ENCODE measurements around the gene PTTG1IP. TPM values are rescaled to one million over a fixed set of nuclear protein-coding genes. Genes with fewer than 3 reads are reported as not detected.
"Not testable (repeated sequence)": the region's sequence is repeated elsewhere in the genome, so short reads cannot be mapped to it uniquely, and the experiment has no call there.

The PTTG1IP gene
- total RNA-seq, 1 experiment from 2014 or later: 558 TPM

DNA sequence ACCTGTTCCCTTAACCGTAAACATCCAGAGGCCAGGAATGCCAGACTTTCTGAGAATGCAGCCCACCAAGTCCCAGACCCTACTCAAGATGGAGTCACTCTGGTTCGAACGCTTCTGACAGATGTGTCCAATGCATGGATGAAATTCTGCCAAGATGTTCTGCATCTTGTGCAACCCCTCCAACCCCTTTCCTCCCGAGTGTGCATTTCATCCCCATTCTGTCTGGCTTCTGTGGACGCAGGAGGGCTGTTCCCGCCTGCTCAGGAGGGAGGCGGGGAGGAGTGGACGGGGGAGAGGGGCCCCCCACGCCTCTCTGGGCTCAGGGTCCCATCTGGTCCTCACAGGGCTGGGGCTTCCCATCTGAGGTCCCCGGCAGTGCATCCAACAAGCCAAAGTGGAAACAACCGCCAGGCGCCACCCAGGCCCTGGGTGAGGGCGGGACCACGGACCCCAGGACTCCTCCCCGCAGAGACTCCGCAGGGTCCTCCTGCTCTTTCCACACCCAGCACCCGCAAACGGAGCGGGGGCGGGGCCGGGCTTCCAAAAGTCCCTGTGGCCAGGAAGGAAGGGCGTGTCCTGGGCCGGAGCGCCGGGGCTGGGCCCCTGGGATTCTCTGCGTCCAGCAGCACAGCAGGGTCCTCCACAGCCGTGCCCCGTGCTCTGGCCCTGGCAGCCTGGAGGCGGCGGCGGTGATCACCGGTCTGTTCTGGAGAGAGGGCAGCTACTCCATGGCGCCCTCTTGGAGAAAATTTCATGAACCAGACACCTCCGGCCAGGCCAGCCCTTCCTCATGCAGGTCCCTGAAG is 27.9 kb downstream of the PTTG1IP start:
- DNase-seq (ENCODE audit: low read depth): peak; percentile 40

DNA sequence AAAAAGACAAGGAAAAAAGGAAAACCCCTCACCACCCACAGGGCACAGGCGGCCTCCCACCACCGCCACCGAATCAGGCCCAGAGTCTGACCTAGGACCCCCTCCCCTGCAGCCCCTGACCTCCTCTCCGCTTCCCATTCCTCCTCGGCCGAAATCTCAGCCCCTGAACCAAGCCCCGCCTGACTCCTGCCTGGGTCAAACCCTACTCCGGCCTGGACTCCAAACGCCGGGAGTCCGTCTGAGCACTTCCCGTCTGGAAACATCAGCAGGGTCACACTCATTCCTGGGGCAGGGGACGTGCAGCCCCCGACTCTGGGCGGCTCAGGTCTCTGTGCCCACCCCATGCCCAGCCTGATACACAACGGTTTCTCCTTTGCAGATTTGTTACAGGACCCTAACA is 29.2 kb downstream of the PTTG1IP start:
- no peak for DNase-seq (ENCODE audit: low read depth)

GRCh38 chr21:44842721-44843445 is 30.6 kb downstream of the PTTG1IP start:
- DNase-seq (ENCODE audit: low read depth): no peak

DNA sequence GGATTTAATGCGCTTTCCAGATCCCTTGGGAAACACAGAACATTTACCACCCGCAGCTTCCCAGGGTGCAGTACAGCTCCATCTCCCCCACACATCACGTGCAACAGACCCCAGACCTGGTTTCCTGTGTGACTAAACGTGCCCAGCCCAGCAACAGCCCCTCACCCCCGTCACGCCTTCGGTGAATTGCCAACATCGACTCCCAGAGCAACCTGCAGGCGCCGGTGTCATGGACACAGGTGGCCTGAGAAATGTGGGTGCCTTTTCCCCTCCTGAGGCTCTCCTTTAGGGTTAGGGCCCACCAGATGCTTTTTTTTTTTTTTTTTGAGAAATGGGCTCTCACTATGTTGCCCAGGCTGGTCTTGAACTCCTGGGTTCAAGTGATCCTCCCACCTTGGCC is 31.4 kb downstream of the PTTG1IP start:
- DNase-seq (ENCODE audit: low read depth): no peak

GRCh38 chr21:44840771-44841170 is 32.7 kb downstream of the PTTG1IP start:
- no peak for DNase-seq (ENCODE audit: low read depth)

DNA sequence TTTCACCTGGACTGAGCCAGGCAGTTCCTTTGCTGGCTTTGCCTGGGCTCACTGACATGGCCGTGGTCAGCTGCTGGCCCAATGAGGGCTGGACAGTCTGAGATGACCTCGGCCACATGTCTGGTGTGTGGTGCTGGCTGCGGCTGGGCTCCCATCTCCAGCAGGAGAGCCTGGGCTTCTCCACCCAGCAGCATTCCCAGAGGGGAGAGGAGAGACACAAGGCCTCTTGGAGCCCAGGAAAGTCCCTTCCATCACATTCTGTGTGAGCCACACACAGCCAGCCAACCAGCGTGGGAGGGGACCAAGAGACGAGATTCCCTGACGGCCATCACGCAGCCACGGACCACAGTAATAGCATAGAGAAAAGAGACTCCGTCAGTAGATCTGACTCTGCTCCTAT is 34.5 kb downstream of the PTTG1IP start:
- no peak for DNase-seq (ENCODE audit: low read depth)

- no peak for DNase-seq (ENCODE audit: low read depth)
Measured at GRCh38 chr21:44838039-44838895, 35.2 kb downstream of the PTTG1IP start.

DNA sequence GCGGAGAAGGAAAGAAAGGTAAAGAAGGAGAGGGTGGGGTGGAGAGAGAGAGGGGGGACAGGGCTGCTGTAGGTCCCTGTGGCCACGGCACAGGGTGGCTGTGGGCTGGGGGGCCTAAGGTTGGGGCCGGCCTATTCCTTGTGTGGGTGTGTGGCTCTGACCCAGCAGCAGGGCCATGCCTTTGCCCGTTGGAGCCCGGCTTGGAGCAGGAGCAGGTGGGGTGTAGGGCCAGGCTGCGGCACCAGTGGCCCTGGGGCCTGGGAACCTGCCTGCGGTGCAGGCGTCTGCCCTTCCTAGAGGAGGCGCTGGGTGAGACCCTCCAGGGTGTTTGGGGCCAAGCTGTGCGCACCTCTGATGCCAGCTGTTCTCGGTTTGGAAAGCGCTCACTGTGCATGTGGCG is 36.0 kb downstream of the PTTG1IP start:
- no peak for DNase-seq (ENCODE audit: low read depth)

DNA sequence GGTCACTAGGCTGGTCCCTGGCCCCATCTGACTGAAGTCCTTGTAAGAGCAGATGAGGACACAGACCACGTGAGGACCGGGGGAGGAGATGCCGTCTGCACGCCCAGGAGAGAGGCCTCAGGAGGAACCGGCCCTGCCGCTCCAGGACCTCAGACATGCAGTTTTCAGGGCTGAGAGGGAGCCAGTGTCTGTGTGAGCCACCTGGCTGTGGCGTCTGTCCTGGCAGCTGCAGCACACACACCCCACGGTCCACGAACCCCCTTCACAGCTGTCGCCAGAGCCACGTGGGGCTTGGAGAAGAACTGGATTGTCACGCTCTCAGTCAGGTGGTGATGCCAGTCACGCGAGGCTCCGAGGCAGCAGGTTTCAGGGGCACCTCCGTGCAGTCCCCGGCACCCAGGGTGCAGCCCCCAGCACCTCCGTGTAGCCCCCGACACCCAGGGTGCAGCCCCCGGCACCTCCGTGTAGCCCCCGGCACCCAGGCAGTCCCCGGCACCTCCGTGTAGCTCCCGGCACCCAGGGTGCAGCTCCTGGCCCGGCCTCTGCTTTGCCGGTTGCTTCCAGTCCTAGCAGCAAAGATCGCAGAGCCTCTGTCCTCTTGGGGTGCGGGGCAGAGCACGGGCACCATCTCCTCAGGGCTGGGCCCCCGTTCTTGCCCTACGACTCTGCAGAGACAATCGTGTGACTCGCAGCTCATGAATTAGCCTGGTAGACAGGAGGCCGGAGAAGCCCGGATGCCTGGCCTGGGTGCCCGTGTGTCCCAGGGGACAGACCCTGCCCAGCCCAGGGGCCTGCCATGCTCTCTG is 36.6 kb downstream of the PTTG1IP start:
- DNase-seq (ENCODE audit: low read depth): peak; percentile 40

DNA sequence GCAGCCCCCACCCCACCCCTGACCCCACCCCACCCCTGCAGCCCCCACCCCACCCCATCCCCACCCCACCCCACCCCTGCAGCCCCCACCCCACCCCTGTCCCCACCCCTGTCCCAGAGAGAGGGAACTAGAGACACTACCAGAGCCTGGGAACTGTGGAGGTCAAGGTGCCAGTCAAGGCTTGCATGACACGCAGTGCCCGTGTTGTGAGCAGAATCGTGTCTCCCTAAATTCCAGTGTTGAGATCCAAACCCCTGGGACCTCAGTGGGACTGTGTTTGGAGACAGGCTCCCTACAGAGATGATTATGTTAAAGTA is 37.2 kb downstream of the PTTG1IP start:
- DNase-seq (ENCODE audit: low read depth): no peak

DNA sequence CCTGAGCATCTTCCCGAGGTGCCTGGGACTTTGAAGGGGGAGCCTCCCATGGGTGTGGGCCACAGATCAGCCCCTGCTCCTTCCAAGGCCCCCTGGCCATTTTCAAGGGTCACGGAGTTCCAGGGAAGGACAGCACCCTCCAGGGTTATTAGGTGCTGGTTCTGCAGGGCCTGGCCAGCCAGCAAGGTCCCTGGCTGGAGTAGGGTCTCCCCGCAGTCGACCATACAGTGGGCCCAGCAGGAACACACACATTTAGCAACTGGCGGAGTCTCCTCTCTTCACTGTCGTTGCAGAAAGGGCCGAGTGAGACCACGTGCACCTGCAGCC is 37.9 kb downstream of the PTTG1IP start:
- no peak for DNase-seq (ENCODE audit: low read depth)

DNA sequence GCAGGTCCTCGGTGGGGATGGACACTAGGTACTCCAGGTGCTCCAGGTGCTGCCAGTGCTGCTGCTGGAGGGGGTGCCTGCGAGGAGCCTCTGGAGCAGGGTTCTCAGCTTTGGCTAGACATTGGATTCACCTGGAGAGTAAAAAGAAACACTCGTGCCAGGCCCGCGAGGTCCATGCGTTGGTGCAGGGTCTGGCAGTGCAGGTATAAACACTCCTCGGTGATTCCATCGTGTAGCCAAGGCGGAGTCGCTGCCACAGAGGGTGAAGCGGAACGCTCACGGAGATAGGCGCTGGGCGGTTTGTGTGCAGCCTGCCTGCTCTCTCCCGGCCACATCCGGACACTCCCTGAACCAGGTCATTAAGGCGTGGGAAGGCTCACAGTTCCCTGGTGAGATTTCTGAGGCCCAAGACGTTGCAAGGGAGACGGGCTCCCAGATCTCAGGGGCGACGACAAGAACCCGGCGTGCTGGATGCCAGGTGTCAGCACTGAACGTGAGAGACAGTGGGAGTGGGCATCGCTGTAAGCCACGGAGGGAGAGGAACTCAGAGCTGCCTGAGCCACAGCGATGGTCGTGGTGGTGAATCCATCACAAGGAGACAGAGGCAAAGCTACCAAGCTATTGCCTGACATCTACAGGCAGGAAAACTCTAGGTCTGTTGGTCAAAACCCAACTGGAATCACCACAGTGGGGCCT is 38.4 kb downstream of the PTTG1IP start:
- no peak for DNase-seq (ENCODE audit: low read depth)

DNA sequence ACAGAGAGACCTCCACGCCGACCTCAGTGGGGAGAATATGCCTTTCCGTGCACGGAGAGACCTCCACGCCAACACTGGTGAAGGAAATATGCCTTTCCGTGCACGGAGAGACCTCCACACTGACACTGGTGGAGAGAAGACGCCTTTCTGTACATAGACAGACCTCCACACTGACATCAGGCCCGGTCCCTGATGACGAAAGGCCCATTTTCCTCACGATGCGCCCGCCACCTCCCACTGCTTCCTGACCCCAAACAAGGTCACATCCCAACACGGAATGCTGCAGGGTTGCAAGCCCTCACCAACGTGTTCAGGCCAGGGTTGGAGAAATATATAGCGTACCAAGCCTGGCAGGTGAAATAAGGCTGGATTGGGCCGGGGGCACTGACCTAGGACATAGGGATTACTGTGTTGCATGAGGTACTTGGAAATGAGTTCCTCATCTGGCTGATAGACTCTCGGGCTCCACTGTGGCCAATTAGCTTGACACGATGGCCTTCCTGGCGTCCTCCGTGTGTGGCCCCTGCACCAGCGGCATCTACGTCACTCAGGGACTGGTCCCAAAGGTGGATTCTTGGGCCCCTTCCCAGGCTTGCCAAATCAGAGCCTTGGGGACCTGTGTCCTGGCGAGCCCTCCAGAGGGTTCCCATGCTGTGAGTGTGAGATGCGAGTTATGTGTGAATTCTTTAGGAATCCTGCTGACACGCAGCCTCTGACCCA is 39.1 kb downstream of the PTTG1IP start:
- DNase-seq (ENCODE audit: low read depth): no peak

DNA sequence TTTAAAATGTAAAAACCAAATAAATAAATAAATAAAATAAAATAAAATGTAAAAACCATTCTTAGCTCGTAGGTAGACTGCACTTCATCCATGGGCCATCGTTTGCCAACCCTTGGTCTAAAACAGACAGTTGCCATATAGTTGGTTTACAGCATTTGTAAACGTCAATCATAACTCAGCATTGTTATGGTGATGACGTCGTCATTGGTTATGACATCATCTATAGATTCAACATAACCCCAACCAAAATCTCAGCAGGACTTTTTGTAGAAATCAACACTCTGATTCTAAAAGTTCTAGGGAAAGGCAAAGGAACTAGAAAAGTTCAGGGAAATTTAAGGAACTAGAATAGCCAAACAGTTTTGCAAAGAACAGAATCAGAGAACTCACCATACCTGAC is 39.8 kb downstream of the PTTG1IP start:
- DNase-seq (ENCODE audit: low read depth): no peak

- not testable (repeated sequence) for DNase-seq (ENCODE audit: low read depth)
Measured at GRCh38 chr21:44832516-44833255, 40.8 kb downstream of the PTTG1IP start.

- DNase-seq (ENCODE audit: low read depth): no peak
Measured at GRCh38 chr21:44831227-44831860, 42.1 kb downstream of the PTTG1IP start.

DNA sequence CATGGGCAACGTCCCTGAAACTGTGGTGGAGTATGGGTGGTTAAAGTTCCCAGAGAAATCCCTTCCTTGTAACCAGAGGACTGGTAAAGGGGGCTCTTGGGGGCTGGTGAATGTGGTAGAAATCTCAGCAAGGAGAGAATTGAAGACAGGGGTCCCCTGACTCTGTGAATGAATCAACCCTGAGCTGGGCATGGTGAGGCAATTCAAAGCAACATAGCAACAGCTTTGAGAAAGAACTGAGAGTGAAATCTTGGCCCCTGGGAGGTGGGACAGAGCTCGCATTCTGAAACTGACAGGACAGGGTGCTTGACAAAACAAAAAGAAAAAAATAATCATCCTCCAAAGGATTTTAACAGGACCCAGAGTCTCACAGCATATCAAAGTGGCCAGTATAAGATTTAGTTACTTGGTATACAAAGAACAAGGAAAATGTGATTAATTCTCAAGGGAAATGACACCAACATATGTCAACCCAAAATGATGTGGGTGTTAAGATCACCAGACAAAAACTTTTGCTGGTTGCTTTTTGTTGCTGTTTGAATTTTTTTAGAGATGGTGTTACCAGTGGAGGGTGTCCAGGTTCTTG is 43.9 kb downstream of the PTTG1IP start:
- DNase-seq (ENCODE audit: low read depth): no peak

DNA sequence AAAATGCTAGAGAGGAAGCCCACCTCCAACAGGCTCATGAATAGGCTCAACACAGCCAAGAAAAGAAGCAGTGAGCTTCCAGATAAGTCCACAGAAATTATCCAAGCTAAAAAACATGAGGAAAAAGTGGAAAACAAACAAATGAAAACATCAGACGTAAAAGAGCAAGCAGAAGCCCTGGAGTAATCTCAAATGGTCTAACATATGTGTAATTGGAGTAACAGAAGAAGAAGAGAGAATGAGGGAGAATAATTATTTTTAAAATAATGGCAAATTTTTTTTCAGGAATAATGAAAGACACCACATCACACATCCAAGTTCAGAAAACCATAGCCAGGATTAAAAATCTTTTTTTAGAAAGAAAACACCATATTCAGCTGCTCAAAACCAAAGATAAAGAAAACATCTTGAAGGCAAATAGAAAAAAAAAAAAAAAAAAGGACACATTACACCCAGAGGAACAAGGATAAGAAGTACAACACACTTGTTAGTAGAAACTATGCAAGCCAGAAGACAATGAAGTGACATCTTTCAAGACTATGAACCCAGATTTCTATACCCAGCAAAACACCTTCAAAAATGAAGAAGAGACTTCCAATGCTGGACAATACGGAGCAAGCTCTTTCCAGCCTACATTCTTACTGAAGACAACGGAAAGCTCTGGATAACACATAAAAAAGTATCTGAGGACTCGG is 45.0 kb downstream of the PTTG1IP start:
- no peak for DNase-seq (ENCODE audit: low read depth)

Data from M059J (cell line).